A549 (cell line): ENCODE measurements around the gene FBXO21. TPM values are rescaled to one million over a fixed set of nuclear protein-coding genes. Genes with fewer than 3 reads are reported as not detected.
"Not testable (repeated sequence)": the region's sequence is repeated elsewhere in the genome, so short reads cannot be mapped to it uniquely, and the experiment has no call there.

Experiments
- ATAC-seq, 2 experiments: fragments of 200-7000 bp in 1 of 2; fragments of >200 bp in 1 of 2; cut with Nextera tagmentation in 1 of 2; cut with Tn5 transposase in 1 of 2; 3 replicates each; pipeline versions ENCODE4 v1.8.0 to v1.9.1; 2018 to 2020; ENCODE audit warnings: mild to moderate bottlenecking in 1 of 2, moderate library complexity in 1 of 2
- CTCF ChIA-PET: fragments of 300-600 bp; sonication (Branson Sonifier 250); formaldehyde crosslinking; extraction: SDS; loops from one replicate; lab custom pipeline; 2021; ENCODE audit warnings: antibody characterized with exemption, inconsistent platforms; lab: Yijun Ruan, JAX
- POLR2A ChIA-PET: fragments of 350-600 bp; formaldehyde crosslinking; extraction: SDS; loops from one replicate; lab custom pipeline; 2021; ENCODE audit warnings: antibody characterized with exemption, inconsistent platforms; lab: Yijun Ruan, JAX
- DNase-seq, 2 experiments: peaks; one replicate each; pipeline versions ENCODE4 v3.0.0 to v3.0.0-alpha.2; 2011 to 2016; ENCODE audit warnings: low read depth in 1 of 2, low spot score in 1 of 2
- FAIRE-seq: peaks from 2 replicates; lab custom pipeline; 2011; peaks lifted over from hg19 to GRCh38; lab: Jason Lieb, UNC
- H3K27ac ChIP-seq, 2 experiments: fragments of >200 bp; sonication (Bioruptor Twin); formaldehyde crosslinking; 3 replicates each; pipeline ENCODE4 v1.5.1; 2016 to 2017
- H3K4me1 ChIP-seq: fragments of >200 bp; sonication (Bioruptor Twin); formaldehyde crosslinking; 3 replicates; pipeline ENCODE4 v1.6.1; 2016
- H3K4me2 ChIP-seq: fragments of >200 bp; sonication (Bioruptor Twin); formaldehyde crosslinking; 3 replicates; pipeline ENCODE4 v1.6.1; 2016
- H3K4me3 ChIP-seq: fragments of >200 bp; sonication (Bioruptor Twin); formaldehyde crosslinking; 3 replicates; pipeline ENCODE4 v1.5.1; 2016
- H3K9me3 ChIP-seq: fragments of >200 bp; sonication (Bioruptor Twin); formaldehyde crosslinking; 3 replicates; pipeline ENCODE4 v1.6.1; 2016
- CEBPB ChIP-seq, 2 experiments: fragments of >200 bp in 1 of 2; sonication (Bioruptor Twin) in 1 of 2; formaldehyde crosslinking in 1 of 2; IDR thresholded peaks; 2 replicates each; pipeline ENCODE4 v1.6.1; 2012 to 2016
- CHD2 ChIP-seq: fragments of 150-350 bp; IDR thresholded peaks from 2 replicates; pipeline ENCODE4 v1.6.1; 2014; ENCODE audit warnings: low read length; ENCODE audit not compliant: partially characterized antibody
- GATA3 ChIP-seq: IDR thresholded peaks from 2 replicates; pipeline ENCODE4 v1.6.1; 2012; ENCODE audit warnings: borderline replicate concordance
- HOXA7 ChIP-seq: fragments of 250-450 bp; sonication (Bioruptor Pico); IDR thresholded peaks from 2 replicates; pipeline ENCODE4 v1.5.0; 2020; ENCODE audit warnings: mild to moderate bottlenecking, moderate library complexity
- JUNB ChIP-seq: fragments of >200 bp; sonication (Bioruptor Twin); formaldehyde crosslinking; IDR thresholded peaks from 2 replicates; pipeline ENCODE4 v1.6.1; 2016
- KDM1A ChIP-seq: fragments of 200-600 bp; sonication (generic); IDR thresholded peaks from 2 replicates; pipeline ENCODE4 v1.6.1; 2016; ENCODE audit warnings: low read depth, mild to moderate bottlenecking
- MYC ChIP-seq: IDR thresholded peaks from 2 replicates; pipeline ENCODE4 v1.6.1; 2012; ENCODE audit warnings: mild to moderate bottlenecking, inconsistent platforms, low read length, improper control_type of control experiment, borderline replicate concordance
- NFE2L2 ChIP-seq: fragments of 150-350 bp; conservative IDR thresholded peaks from 2 replicates; pipeline ENCODE4 v1.6.1; 2014; ENCODE audit warnings: low read length
- NR3C1 ChIP-seq: fragments of >200 bp; sonication (Bioruptor Twin); formaldehyde crosslinking; IDR thresholded peaks from 3 replicates; pipeline ENCODE4 v1.6.1; 2017
- RCOR1 ChIP-seq: fragments of 150-350 bp; IDR thresholded peaks from 2 replicates; pipeline ENCODE4 v1.6.1; 2014; ENCODE audit warnings: antibody characterized with exemption, low read length, low read depth
- ZSCAN20 ChIP-seq: fragments of 250-450 bp; sonication (Bioruptor Pico); IDR thresholded peaks from 2 replicates; pipeline ENCODE4 v1.8.0; 2022; ENCODE audit warnings: mild to moderate bottlenecking, moderate library complexity
- WGBS: methylation state at CpG from one replicate; pipeline ENCODE4 v1.1.6; 2017; ENCODE audit errors: missing lambda C conversion rate; 5-methylcytosine and 5-hydroxymethylcytosine counted together
- polyA plus RNA-seq, 4 experiments: library from polyadenylated mRNA; depleted of rRNA in 3 of 4; stranded (reverse); fragments of >200 nt; fragmentation: RNase III in 1 of 4; extraction: RNeasy Plus Mini Kit Qiagen cat#74134 plus additional on column Dnase treatment in 1 of 4; gene quantifications; 2 replicates in 3 of 4; 3 replicates in 1 of 4; pipeline ENCODE4 v1.2.3, GENCODE V29; 2011 to 2017
- TF ChIP-seq, protein P1 (sequence below): fragments of 250-450 bp; sonication (Bioruptor Pico); IDR thresholded peaks from 2 replicates; pipeline ENCODE4 v1.5.0; 2021; ENCODE audit warnings: mild to moderate bottlenecking, moderate library complexity, borderline replicate concordance
- TF ChIP-seq, protein P2 (sequence below): fragments of 150-350 bp; IDR thresholded peaks from 2 replicates; pipeline ENCODE4 v1.6.1; 2014; ENCODE audit warnings: low read depth, mild to moderate bottlenecking, low read length
- TF ChIP-seq, protein P3 (sequence below): IDR thresholded peaks from 2 replicates; pipeline ENCODE4 v1.6.1; 2012
- TF ChIP-seq, protein P4 (sequence below): fragments of >200 bp; sonication (Bioruptor Twin); formaldehyde crosslinking; IDR thresholded peaks from 3 replicates; pipeline ENCODE4 v1.6.1; 2016
- TF ChIP-seq, protein P5 (sequence below): fragments of 200-600 bp; sonication (generic); IDR thresholded peaks from 2 replicates; pipeline ENCODE4 v1.6.1; 2016; ENCODE audit warnings: antibody characterized with exemption, mild to moderate bottlenecking, moderate library complexity

Gene FBXO21
- polyA plus RNA-seq, 2 of the 4 experiments (the other 2 are of a cell fraction), result 33.2 to 62.4 TPM

DNA sequence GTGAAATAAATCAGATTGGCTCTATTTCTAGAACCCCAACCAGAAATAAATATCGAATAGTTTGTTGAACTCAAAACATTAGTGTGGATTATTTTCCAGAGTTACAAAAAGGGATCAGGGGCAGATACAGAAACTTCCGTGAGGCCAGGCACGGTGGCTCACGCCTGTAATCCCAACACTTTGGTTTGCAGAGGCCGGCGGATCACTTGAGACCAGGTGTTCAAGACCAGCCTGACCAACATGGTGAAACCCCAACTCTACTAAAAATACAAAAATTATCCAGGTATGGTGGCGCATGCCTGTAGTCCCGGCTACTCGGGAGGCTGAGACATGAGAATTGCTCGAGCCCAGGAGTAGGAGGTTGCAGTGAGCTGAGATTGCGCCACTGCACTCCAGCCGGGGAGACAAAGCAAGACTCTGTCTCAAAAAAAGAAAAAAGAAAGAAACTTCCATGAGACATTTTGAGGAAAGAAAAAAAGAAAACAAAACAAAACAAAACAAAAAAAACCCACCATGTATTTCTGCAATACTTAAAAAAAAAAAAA is 2.1 kb downstream of the FBXO21 start:
- no peak for DNase-seq
- Histone ChIP-seq H3K4me2 (peak overlapping the region; percentile 85), H3K27ac (no peak overlapping the region), H3K4me3 (no peak overlapping the region), H3K9me3 (no peaks in the 10 kb centered on the region), H3K4me1 (peaks cover 13% of the 10 kb centered on the region; the same call in 1 of the 3 replicates)
- no peak for ATAC-seq
- no peak for TF ChIP-seq HOXA7 (CRISPR knock-in tag)
- TF ChIP-seq, protein P1, sequence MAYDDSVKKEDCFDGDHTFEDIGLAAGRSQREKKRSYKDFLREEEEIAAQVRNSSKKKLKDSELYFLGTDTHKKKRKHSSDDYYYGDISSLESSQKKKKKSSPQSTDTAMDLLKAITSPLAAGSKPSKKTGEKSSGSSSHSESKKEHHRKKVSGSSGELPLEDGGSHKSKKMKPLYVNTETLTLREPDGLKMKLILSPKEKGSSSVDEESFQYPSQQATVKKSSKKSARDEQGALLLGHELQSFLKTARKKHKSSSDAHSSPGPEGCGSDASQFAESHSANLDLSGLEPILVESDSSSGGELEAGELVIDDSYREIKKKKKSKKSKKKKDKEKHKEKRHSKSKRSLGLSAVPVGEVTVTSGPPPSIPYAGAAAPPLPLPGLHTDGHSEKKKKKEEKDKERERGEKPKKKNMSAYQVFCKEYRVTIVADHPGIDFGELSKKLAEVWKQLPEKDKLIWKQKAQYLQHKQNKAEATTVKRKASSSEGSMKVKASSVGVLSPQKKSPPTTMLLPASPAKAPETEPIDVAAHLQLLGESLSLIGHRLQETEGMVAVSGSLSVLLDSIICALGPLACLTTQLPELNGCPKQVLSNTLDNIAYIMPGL (CRISPR knock-in tag), result no peak
- no peak for TF ChIP-seq KDM1A
- TF ChIP-seq CEBPB (IDR thresholded peaks at IDR 0.05), result peak in 1 of 2 experiments; percentile 46; a peak in 1 of 4 replicates
- TF ChIP-seq GATA3, result no peak
- TF ChIP-seq NR3C1, result no peak
- CTCF ChIA-PET, result interaction anchor here (0.9 to 1.4 kb wide), 6 partner anchors 13 to 668 kb away, joined by 3 to 4 read pairs (median 3); no protein-coding TSS in a partner anchor
- POLR2A ChIA-PET, result interaction anchor here (0.8 kb wide), 1 partner anchor 13 kb away, joined by 4 read pairs; no protein-coding TSS in a partner anchor
- FAIRE-seq, result no peak
- 91% methylated on average over 12 of the region's 12 CpGs for WGBS

DNA sequence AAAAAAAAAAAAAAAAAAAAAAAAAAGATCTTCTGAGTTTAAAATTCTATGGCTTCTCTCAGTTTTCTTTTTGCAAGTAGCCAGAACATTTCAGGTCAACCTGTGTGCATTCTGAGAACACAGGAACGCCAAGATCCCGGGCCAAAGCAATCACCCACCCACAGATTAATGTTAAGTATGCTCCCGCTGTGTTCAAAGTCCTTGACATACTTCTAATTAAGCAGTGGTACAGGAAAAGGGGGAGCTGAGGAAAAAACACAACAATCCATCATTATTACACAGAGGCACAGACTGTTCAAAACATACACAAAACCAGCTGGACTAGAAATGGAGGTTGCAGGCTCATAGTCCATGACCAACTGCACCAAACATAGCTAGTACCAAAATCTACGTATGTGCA is 2.8 kb downstream of the FBXO21 start:
- TF ChIP-seq, protein P2, sequence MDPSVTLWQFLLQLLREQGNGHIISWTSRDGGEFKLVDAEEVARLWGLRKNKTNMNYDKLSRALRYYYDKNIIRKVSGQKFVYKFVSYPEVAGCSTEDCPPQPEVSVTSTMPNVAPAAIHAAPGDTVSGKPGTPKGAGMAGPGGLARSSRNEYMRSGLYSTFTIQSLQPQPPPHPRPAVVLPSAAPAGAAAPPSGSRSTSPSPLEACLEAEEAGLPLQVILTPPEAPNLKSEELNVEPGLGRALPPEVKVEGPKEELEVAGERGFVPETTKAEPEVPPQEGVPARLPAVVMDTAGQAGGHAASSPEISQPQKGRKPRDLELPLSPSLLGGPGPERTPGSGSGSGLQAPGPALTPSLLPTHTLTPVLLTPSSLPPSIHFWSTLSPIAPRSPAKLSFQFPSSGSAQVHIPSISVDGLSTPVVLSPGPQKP, result no peak
- TF ChIP-seq, protein P3, sequence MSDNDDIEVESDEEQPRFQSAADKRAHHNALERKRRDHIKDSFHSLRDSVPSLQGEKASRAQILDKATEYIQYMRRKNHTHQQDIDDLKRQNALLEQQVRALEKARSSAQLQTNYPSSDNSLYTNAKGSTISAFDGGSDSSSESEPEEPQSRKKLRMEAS, result no peak
- no peak for TF ChIP-seq ZSCAN20
- TF ChIP-seq, protein P4, sequence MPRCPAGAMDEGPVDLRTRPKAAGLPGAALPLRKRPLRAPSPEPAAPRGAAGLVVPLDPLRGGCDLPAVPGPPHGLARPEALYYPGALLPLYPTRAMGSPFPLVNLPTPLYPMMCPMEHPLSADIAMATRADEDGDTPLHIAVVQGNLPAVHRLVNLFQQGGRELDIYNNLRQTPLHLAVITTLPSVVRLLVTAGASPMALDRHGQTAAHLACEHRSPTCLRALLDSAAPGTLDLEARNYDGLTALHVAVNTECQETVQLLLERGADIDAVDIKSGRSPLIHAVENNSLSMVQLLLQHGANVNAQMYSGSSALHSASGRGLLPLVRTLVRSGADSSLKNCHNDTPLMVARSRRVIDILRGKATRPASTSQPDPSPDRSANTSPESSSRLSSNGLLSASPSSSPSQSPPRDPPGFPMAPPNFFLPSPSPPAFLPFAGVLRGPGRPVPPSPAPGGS, result no peak
- TF ChIP-seq MYC, result no peak
- no peak for TF ChIP-seq NFE2L2
- TF ChIP-seq CHD2, result no peak
- 96% methylated on average over 4 of the region's 4 CpGs for WGBS
- POLR2A ChIA-PET, result no interaction called here
- DNase-seq, result no peak
- no peak for ATAC-seq
- CTCF ChIA-PET, result interaction anchor here (0.7 to 1.4 kb wide), 2 partner anchors 161 to 179 kb away, joined by 3 read pairs; no protein-coding TSS in a partner anchor
- no peak overlapping the region for H3K27ac ChIP-seq
- no peak overlapping the region for H3K4me3 ChIP-seq
- no peak overlapping the region for H3K4me2 ChIP-seq
- H3K4me1 ChIP-seq, result peaks cover 13% of the 10 kb centered on the region; the same call in 1 of the 3 replicates
- no peak for FAIRE-seq
- H3K9me3 ChIP-seq, result no peaks in the 10 kb centered on the region; the same call in 2 of the 3 replicates

DNA sequence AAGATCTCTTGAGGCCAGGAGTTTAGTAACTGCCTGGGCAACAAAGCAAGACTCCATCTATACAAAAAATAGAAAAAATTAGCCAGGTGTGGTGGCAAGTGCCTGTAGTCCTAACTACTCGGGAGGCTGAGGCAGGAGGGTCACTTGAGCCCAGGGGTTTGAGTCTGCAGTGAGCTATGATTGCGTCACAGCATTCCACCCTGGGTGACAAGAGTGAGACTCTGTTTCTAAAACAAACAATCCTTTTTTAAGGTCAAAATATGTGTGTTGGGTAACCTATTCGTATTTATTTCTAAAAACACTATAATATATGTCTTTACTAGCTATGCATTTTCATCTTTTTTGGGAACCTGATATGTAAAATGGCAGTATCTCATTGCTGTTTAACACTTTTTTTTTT is 7.4 kb downstream of the FBXO21 start:
- ChIA-PET CTCF (interaction anchor here (0.7 kb wide), 2 partner anchors 72 to 76 kb away, joined by 3 read pairs; no protein-coding TSS in a partner anchor), POLR2A (no interaction called here)
- Histone ChIP-seq H3K9me3 (peaks cover 14% of the 10 kb centered on the region), H3K4me3 (no peak overlapping the region), H3K27ac (no peak overlapping the region), H3K4me2 (no peak overlapping the region), H3K4me1 (no peaks in the 10 kb centered on the region)
- 97% methylated on average over 3 of the region's 3 CpGs for WGBS
- no peak for FAIRE-seq
- no peak for DNase-seq
- TF ChIP-seq RCOR1 (no peak), CEBPB (IDR thresholded peaks at IDR 0.05) (peak; percentile 6 to 23; a peak in 2 of 4 replicates), KDM1A (no peak), JUNB (no peak)
- TF ChIP-seq, protein P5, sequence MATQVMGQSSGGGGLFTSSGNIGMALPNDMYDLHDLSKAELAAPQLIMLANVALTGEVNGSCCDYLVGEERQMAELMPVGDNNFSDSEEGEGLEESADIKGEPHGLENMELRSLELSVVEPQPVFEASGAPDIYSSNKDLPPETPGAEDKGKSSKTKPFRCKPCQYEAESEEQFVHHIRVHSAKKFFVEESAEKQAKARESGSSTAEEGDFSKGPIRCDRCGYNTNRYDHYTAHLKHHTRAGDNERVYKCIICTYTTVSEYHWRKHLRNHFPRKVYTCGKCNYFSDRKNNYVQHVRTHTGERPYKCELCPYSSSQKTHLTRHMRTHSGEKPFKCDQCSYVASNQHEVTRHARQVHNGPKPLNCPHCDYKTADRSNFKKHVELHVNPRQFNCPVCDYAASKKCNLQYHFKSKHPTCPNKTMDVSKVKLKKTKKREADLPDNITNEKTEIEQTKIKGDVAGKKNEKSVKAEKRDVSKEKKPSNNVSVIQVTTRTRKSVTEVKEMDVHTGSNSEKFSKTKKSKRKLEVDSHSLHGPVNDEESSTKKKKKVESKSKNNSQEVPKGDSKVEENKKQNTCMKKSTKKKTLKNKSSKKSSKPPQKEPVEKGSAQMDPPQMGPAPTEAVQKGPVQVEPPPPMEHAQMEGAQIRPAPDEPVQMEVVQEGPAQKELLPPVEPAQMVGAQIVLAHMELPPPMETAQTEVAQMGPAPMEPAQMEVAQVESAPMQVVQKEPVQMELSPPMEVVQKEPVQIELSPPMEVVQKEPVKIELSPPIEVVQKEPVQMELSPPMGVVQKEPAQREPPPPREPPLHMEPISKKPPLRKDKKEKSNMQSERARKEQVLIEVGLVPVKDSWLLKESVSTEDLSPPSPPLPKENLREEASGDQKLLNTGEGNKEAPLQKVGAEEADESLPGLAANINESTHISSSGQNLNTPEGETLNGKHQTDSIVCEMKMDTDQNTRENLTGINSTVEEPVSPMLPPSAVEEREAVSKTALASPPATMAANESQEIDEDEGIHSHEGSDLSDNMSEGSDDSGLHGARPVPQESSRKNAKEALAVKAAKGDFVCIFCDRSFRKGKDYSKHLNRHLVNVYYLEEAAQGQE, result no peak
- no peak for ATAC-seq

DNA sequence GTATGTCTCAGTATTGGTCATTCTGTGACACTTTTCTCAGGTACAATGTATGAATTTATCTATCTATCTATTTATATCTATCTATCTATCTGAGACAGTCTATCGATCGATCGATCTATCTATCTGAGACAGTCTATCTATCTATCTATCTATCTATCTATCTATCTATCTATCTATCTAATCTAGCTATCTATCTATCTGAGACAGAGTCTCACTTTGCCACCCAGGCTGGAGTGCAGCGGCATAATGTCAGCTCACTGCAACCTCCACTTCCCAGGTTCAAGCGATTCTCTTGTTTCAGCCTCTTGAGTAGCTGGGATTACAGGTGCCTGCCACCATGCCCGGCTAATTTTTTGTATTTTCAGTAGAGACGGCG is 8.8 kb downstream of the FBXO21 start:
- CTCF ChIA-PET, result interaction anchor here (0.9 kb wide), 1 partner anchor 11 kb away, joined by 3 read pairs; no protein-coding TSS in a partner anchor
- WGBS, result 84% methylated on average over 8 of the region's 8 CpGs
- FAIRE-seq, ATAC-seq, H3K4me3 ChIP-seq, DNase-seq, H3K4me2 ChIP-seq, H3K27ac ChIP-seq, POLR2A ChIA-PET, H3K4me1 ChIP-seq: not testable (repeated sequence)
- H3K9me3 ChIP-seq, result peaks cover 14% of the 10 kb centered on the region
